ENCODE data around the gene CYP2B6. TPM values are rescaled to one million over a fixed set of nuclear protein-coding genes. Genes with fewer than 3 reads are reported as not detected.

Gene CYP2B6
- not detected in 2 replicates for total RNA-seq
- polyA plus RNA-seq, result not detected in 2 replicates
- polyA plus RNA-seq (2012), result not detected in 2 replicates
- polyA minus RNA-seq (ENCODE audit: low replicate concordance), result not detected in 2 replicates

DNA sequence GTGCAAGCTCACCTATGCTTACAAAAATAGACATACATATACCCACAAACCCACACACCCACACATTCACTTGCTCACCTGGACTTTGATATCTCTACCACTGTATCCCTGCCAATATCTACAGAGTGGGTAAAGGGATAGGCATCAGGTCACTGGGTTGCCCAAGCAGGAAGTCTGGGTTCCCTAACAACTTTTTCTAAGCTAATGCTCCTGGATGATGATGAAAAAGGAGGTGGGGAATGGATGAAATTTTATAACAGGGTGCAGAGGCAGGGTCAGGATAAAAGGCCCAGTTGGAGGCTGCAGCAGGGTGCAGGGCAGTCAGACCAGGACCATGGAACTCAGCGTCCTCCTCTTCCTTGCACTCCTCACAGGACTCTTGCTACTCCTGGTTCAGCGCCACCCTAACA lies at the start of gene CYP2B6:
Gene CYP2B6 (plus strand): TSS at position 311 of the 410 bp plus-strand sequence. CDS start 24 bp downstream, at position 335.
- TF ChIP-seq, protein P1, sequence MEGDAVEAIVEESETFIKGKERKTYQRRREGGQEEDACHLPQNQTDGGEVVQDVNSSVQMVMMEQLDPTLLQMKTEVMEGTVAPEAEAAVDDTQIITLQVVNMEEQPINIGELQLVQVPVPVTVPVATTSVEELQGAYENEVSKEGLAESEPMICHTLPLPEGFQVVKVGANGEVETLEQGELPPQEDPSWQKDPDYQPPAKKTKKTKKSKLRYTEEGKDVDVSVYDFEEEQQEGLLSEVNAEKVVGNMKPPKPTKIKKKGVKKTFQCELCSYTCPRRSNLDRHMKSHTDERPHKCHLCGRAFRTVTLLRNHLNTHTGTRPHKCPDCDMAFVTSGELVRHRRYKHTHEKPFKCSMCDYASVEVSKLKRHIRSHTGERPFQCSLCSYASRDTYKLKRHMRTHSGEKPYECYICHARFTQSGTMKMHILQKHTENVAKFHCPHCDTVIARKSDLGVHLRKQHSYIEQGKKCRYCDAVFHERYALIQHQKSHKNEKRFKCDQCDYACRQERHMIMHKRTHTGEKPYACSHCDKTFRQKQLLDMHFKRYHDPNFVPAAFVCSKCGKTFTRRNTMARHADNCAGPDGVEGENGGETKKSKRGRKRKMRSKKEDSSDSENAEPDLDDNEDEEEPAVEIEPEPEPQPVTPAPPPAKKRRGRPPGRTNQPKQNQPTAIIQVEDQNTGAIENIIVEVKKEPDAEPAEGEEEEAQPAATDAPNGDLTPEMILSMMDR (conservative IDR thresholded peaks at IDR 0.05 in 1 of 2, IDR thresholded peaks at IDR 0.05 in 1 of 2; ENCODE audit: low read depth in 1 of 2, low read length in 2 of 2), result no peak
- TF ChIP-seq EZH2 (IDR thresholded peaks at IDR 0.05; ENCODE audit: low read length, missing control alignments), result no peak
- H2AFZ ChIP-seq (ENCODE audit: low read length), result no peak within 1 kb of the TSS
- H3K27ac ChIP-seq (ENCODE audit: insufficient read depth, low read length), result no peak within 1 kb of the TSS
- DNase-seq (ENCODE audit: low read depth in 2 of 2), result no peak
- no peak within 1 kb of the TSS for H3K4me2 ChIP-seq (ENCODE audit: extremely low read depth, insufficient read depth, low read length)
- no peaks in the 10 kb centered on the region for H4K20me1 ChIP-seq (ENCODE audit: control insufficient read depth, extremely low read depth, insufficient read depth, low read length)
- H3K4me1 ChIP-seq (ENCODE audit: control insufficient read depth, extremely low read depth, insufficient read depth, low read length), result no peaks in the 10 kb centered on the region
- no peak within 1 kb of the TSS for H3K9ac ChIP-seq (ENCODE audit: insufficient read depth, low read length)
- no peaks in the 10 kb centered on the region for H3K36me3 ChIP-seq (ENCODE audit: control insufficient read depth, insufficient read depth, low read length)
- H3K9me3 ChIP-seq (ENCODE audit: control insufficient read depth, insufficient read depth, low read depth, low read length), result no peaks in the 10 kb centered on the region
- H3K79me2 ChIP-seq (ENCODE audit: control insufficient read depth, insufficient read depth, low read length), result no peaks in the 10 kb centered on the region
- H3K27me3 ChIP-seq (ENCODE audit: control insufficient read depth, insufficient read depth, low read length), result no peaks in the 10 kb centered on the region
- no peak within 1 kb of the TSS for H3K4me3 ChIP-seq (replicated peaks in 1 of 4; ENCODE audit: control extremely low read depth in 1 of 4, insufficient read depth in 1 of 4, low read depth in 3 of 4, low read length in 4 of 4)

DNA sequence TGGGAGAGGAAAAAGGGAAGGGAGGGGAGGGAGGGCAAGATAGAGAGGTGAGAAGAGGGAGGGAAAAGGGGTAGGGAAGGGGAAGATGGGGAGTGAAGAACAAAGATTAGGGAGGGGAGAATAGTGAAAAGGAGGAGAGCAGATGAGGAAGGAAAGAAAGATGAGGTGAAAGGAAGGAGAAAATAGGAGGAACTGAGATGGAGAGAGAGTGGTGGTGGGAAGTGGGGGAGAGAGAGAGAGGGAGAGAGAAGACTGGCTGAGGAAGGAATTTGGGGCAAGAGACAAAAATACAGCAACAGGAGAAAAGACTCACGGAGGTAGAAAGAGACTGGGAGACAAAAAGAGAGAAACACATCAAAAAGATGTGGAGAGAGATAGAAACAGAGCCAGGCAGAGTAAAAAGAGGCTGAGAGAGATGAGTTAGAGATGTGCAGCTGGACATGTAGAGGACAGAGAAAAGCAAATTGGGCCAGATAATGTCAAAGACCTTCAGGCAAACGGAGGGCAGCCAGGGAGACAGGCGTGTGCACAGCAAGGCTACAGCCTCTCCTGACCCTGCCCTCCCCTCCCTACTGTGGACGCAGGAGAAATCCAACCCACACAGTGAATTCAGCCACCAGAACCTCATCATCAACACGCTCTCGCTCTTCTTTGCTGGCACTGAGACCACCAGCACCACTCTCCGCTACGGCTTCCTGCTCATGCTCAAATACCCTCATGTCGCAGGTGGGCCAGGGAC lies 49.4 kb upstream of the CYP2B6 start:
- Histone ChIP-seq H3K4me1 (ENCODE audit: control insufficient read depth, extremely low read depth, insufficient read depth, low read length) (no peaks in the 10 kb centered on the region), H3K9ac (ENCODE audit: insufficient read depth, low read length) (no peak overlapping the region), H3K36me3 (ENCODE audit: control insufficient read depth, insufficient read depth, low read length) (no peaks in the 10 kb centered on the region), H3K27ac (ENCODE audit: insufficient read depth, low read length) (no peak overlapping the region), H3K27me3 (ENCODE audit: control insufficient read depth, insufficient read depth, low read length) (no peaks in the 10 kb centered on the region), H3K4me3 (replicated peaks in 1 of 4; ENCODE audit: control extremely low read depth in 1 of 4, insufficient read depth in 1 of 4, low read depth in 3 of 4, low read length in 4 of 4) (no peak overlapping the region), H3K79me2 (ENCODE audit: control insufficient read depth, insufficient read depth, low read length) (no peaks in the 10 kb centered on the region), H3K4me2 (ENCODE audit: extremely low read depth, insufficient read depth, low read length) (no peak overlapping the region), H2AFZ (ENCODE audit: low read length) (no peak overlapping the region), H4K20me1 (ENCODE audit: control insufficient read depth, extremely low read depth, insufficient read depth, low read length) (no peaks in the 10 kb centered on the region), H3K9me3 (ENCODE audit: control insufficient read depth, insufficient read depth, low read depth, low read length) (no peaks in the 10 kb centered on the region)
- TF ChIP-seq, protein P1 (conservative IDR thresholded peaks at IDR 0.05 in 1 of 2, IDR thresholded peaks at IDR 0.05 in 1 of 2; ENCODE audit: low read depth in 1 of 2, low read length in 2 of 2), result no peak
- TF ChIP-seq EZH2 (IDR thresholded peaks at IDR 0.05; ENCODE audit: low read length, missing control alignments), result no peak
- DNase-seq (ENCODE audit: low read depth in 2 of 2), result no peak

DNA sequence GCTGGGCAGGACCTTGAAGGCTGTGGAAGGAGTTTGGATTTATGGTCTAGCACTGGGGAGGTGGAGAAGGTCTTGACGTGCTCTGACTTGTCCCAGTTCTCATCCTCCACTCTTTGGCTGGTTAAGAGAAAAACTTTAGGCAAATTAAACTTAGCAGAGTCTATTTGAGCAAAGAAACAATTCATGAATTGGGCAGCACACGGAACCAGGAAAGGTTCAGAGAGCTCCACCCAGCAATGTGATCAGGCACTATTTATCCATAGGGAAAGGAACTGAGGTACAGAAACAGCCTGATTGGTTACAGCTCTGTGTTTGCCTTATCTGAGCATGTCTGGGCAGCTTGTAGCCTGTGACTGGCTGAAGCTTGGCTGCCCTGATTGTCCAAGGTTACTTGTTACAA lies 45.4 kb upstream of the CYP2B6 start:
- Histone ChIP-seq H3K4me3 (replicated peaks in 1 of 4; ENCODE audit: control extremely low read depth in 1 of 4, insufficient read depth in 1 of 4, low read depth in 3 of 4, low read length in 4 of 4) (no peak overlapping the region), H3K27ac (ENCODE audit: insufficient read depth, low read length) (no peak overlapping the region), H2AFZ (ENCODE audit: low read length) (no peak overlapping the region), H3K9me3 (ENCODE audit: control insufficient read depth, insufficient read depth, low read depth, low read length) (no peaks in the 10 kb centered on the region), H3K4me1 (ENCODE audit: control insufficient read depth, extremely low read depth, insufficient read depth, low read length) (no peaks in the 10 kb centered on the region), H3K4me2 (ENCODE audit: extremely low read depth, insufficient read depth, low read length) (no peak overlapping the region), H4K20me1 (ENCODE audit: control insufficient read depth, extremely low read depth, insufficient read depth, low read length) (no peaks in the 10 kb centered on the region), H3K36me3 (ENCODE audit: control insufficient read depth, insufficient read depth, low read length) (no peaks in the 10 kb centered on the region), H3K79me2 (ENCODE audit: control insufficient read depth, insufficient read depth, low read length) (no peaks in the 10 kb centered on the region), H3K9ac (ENCODE audit: insufficient read depth, low read length) (no peak overlapping the region), H3K27me3 (ENCODE audit: control insufficient read depth, insufficient read depth, low read length) (no peaks in the 10 kb centered on the region)
- no peak for DNase-seq (ENCODE audit: low read depth in 2 of 2)
- no peak for TF ChIP-seq EZH2 (IDR thresholded peaks at IDR 0.05; ENCODE audit: low read length, missing control alignments)
- TF ChIP-seq, protein P1 (conservative IDR thresholded peaks at IDR 0.05 in 1 of 2, IDR thresholded peaks at IDR 0.05 in 1 of 2; ENCODE audit: low read depth in 1 of 2, low read length in 2 of 2), result no peak

Data from fibroblast of lung (primary cell).